Activated CD8-positive, alpha-beta T cell treated with anti-CD3 and anti-CD28 coated beads for 36 hours (primary cell): ENCODE measurements around the gene TRIP10. TPM values are rescaled to one million over a fixed set of nuclear protein-coding genes. Genes with fewer than 3 reads are reported as not detected.

Experiments used
- ATAC-seq: fragments of 200-7000 bp; cut with Tn5 transposase; one replicate; pipeline ENCODE4 v1.10.0; 2021; ENCODE audit warnings: mild to moderate bottlenecking, moderate library complexity
- CTCF ChIA-PET: fragments of 350-600 bp; sonication (Branson Sonifier 250); formaldehyde crosslinking; loops from one replicate; lab custom pipeline; 2021; ENCODE audit warnings: antibody characterized with exemption; lab: Charles Lee
- POLR2A ChIA-PET: fragments of 350-600 bp; sonication (Branson Sonifier 250); formaldehyde crosslinking; loops from one replicate; lab custom pipeline; 2021; ENCODE audit warnings: antibody characterized with exemption; lab: Charles Lee
- DNase-seq: peaks from one replicate; pipeline ENCODE4 v3.0.0-alpha.2; 2020
- H3K27ac Mint-ChIP-seq: one replicate; pipeline ENCODE4 v1.8.0; 2021; ENCODE audit warnings: mild to moderate bottlenecking, mixed read lengths
- H3K27me3 Mint-ChIP-seq: one replicate; pipeline ENCODE4 v1.8.0; 2021; ENCODE audit warnings: mixed read lengths
- H3K36me3 Mint-ChIP-seq: one replicate; pipeline ENCODE4 v1.8.0; 2021; ENCODE audit warnings: low read depth, mixed read lengths
- H3K4me1 Mint-ChIP-seq: one replicate; pipeline ENCODE4 v1.8.0; 2021; ENCODE audit warnings: low read depth, mixed read lengths
- H3K4me3 Mint-ChIP-seq: one replicate; pipeline ENCODE4 v1.8.0; 2021; ENCODE audit warnings: mild to moderate bottlenecking, moderate library complexity, mixed read lengths
- H3K9me3 Mint-ChIP-seq: one replicate; pipeline ENCODE4 v1.8.0; 2021; ENCODE audit warnings: mixed read lengths
- CTCF ChIP-seq: fragments of 200-600 bp; IDR thresholded peaks from one replicate; pipeline ENCODE4 v1.8.0; 2022; ENCODE audit warnings: antibody characterized with exemption, mild to moderate bottlenecking
- intact Hi-C: fragments of 100-400 bp; cut with micrococcal nuclease; formaldehyde crosslinking; loops from one replicate; pipeline ENCODE4 v1.10.0; 2022
- total RNA-seq, 2 experiments: library from RNA; stranded (reverse); gene quantifications; one replicate each; pipeline ENCODE4 v1.2.3, GENCODE V29; 2021

Gene TRIP10
- total RNA-seq, 2 experiments from 2014 or later = 33.8 to 34.3 TPM

GRCh38 chr19:6765738-6766356 is 26.4 kb downstream of the TRIP10 start:
- TF ChIP-seq CTCF = no peak
- ATAC-seq (no peak), DNase-seq (no peak)
- Mint-ChIP-seq H3K9me3 (no peaks in the 10 kb centered on the region), H3K27me3 (no peaks in the 10 kb centered on the region), H3K4me1 (peaks cover 28% of the 10 kb centered on the region), H3K4me3 (peak overlapping the region; percentile 93), H3K36me3 (peaks cover 6% of the 10 kb centered on the region), H3K27ac (peak overlapping the region; percentile 94)
- ChIA-PET CTCF (no interaction called here), POLR2A (no interaction called here)
- intact Hi-C loops = loop anchor here (2.0 to 10.0 kb wide), 3 partner anchors 29 to 99 kb away; partner anchors contain the start of gene GPR108

- H3K9me3 Mint-ChIP-seq = no peaks in the 10 kb centered on the region
- DNase-seq (peak; percentile 47), ATAC-seq (no peak)
Observed at GRCh38 chr19:6766357-6767080, 27.0 kb downstream of the TRIP10 start.

GRCh38 chr19:6767081-6767356 is 27.5 kb downstream of the TRIP10 start:
- Mint-ChIP-seq H3K36me3 (no peaks in the 10 kb centered on the region), H3K27ac (peak overlapping the region; percentile 94), H3K4me1 (peaks cover 32% of the 10 kb centered on the region), H3K9me3 (no peaks in the 10 kb centered on the region), H3K27me3 (no peaks in the 10 kb centered on the region), H3K4me3 (peak overlapping the region; percentile 93)
- peak; percentile 69 for DNase-seq
- POLR2A ChIA-PET = interaction anchor here (0.8 to 1.5 kb wide), 3 partner anchors 8 to 96 kb away, joined by 3 to 7 read pairs (median 3); no protein-coding TSS in a partner anchor
- peak; percentile 24 for ATAC-seq
- intact Hi-C loops = loop anchor here (2.0 to 10.0 kb wide), 3 partner anchors 30 to 98 kb away; partner anchors contain the start of gene GPR108
- TF ChIP-seq CTCF = no peak
- CTCF ChIA-PET = interaction anchor here (1.5 kb wide), 1 partner anchor 24 kb away, joined by 3 read pairs; no protein-coding TSS in a partner anchor

More at GRCh38 chr19:6766357-6767080, 27.0 kb downstream of the TRIP10 start:
- Mint-ChIP-seq H3K27me3 (no peaks in the 10 kb centered on the region), H3K4me3 (peak overlapping the region; percentile 93), H3K27ac (peak overlapping the region; percentile 94), H3K36me3 (no peaks in the 10 kb centered on the region), H3K4me1 (peaks cover 28% of the 10 kb centered on the region)
- intact Hi-C loops = loop anchor here (2.0 to 10.0 kb wide), 3 partner anchors 30 to 98 kb away; partner anchors contain the start of gene GPR108
- no peak for TF ChIP-seq CTCF
- POLR2A ChIA-PET = interaction anchor here (0.8 to 1.1 kb wide), 2 partner anchors 9 to 36 kb away, joined by 3 read pairs; no protein-coding TSS in a partner anchor
- CTCF ChIA-PET = interaction anchor here (1.5 kb wide), 1 partner anchor 24 kb away, joined by 3 read pairs; no protein-coding TSS in a partner anchor

- DNase-seq (peak; percentile 98), ATAC-seq (peak; percentile 78)
- no peak for TF ChIP-seq CTCF
- POLR2A ChIA-PET = interaction anchor here (0.8 to 1.5 kb wide), 8 partner anchors 8 to 95 kb away, joined by 3 to 7 read pairs (median 3); no protein-coding TSS in a partner anchor
- Mint-ChIP-seq H3K27ac (peak within 1 kb of the TSS; percentile 94), H3K27me3 (no peaks in the 10 kb centered on the region), H3K4me3 (peak within 1 kb of the TSS; percentile 93), H3K4me1 (peaks cover 35% of the 10 kb centered on the region), H3K36me3 (no peaks in the 10 kb centered on the region), H3K9me3 (no peaks in the 10 kb centered on the region)
- CTCF ChIA-PET = interaction anchor here (1.5 to 3.0 kb wide), 5 partner anchors 25 to 96 kb away, joined by 3 to 19 read pairs (median 4); partner anchors contain the start of gene GPR108
- intact Hi-C loops = loop anchor here (2.0 to 10.0 kb wide), 3 partner anchors 31 to 97 kb away; partner anchors contain the start of gene GPR108
Observed at GRCh38 chr19:6767357-6768235, 28.1 kb downstream of the TRIP10 start, which contains the start of gene SH2D3A. SH2D3A (minus strand) TSS chr19:6767435; CDS start chr19:6763748, 3,687 bp downstream.
